HUES48 (cell line): Measurements from ENCODE around the gene CLDN20.
"Not testable (repeated sequence)": the region's sequence is repeated elsewhere in the genome, so short reads cannot be mapped to it uniquely, and the experiment has no call there.

Experiments used
- H3K27ac ChIP-seq: one replicate; pipeline ENCODE4 v1.7.0; 2013; ENCODE audit warnings: low read depth, low read length, inconsistent platforms
- H3K27me3 ChIP-seq: 2 replicates; pipeline ENCODE4 v1.6.1; 2013; ENCODE audit warnings: mild to moderate bottlenecking, low read length; ENCODE audit not compliant: control insufficient read depth, insufficient read depth
- H3K36me3 ChIP-seq: 2 replicates; pipeline ENCODE4 v1.6.1; 2013; ENCODE audit warnings: low read length; ENCODE audit not compliant: control insufficient read depth, insufficient read depth
- H3K4me1 ChIP-seq: 2 replicates; pipeline ENCODE4 v1.6.1; 2013; ENCODE audit warnings: mild to moderate bottlenecking, low read length; ENCODE audit not compliant: control insufficient read depth, insufficient read depth
- H3K4me3 ChIP-seq: 2 replicates; pipeline ENCODE4 v1.5.1; 2013; ENCODE audit warnings: mild to moderate bottlenecking, low read depth, low read length
- H3K9ac ChIP-seq: 2 replicates; pipeline ENCODE4 v1.6.1; 2013; ENCODE audit warnings: mild to moderate bottlenecking, low read depth, low read length, moderate library complexity
- H3K9me3 ChIP-seq: 2 replicates; pipeline ENCODE4 v1.6.1; 2013; ENCODE audit warnings: low read length; ENCODE audit not compliant: control insufficient read depth, insufficient read depth

Gene CLDN20

DNA sequence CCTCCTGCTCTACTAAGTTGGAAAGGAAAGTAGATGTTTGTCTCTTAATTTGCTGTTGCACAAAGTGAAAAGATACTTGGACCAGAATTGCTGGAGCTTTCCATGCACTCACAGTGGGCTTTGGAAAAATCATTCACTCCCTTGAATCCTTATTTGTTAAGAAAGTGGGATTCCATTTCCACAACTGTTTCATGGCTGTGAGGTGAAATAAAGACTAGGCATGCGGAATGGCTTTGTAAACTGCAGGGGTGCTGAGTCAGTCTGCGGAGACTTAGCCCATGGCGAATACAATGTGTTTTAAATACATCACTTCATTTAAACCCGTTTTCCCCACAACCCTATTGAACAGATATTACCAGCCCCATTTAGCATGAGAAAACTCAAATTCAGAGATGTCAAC is 36.8 kb upstream of the CLDN20 start:
- H3K9ac ChIP-seq: no peak overlapping the region
- H3K4me3 ChIP-seq: no peak overlapping the region
- H3K4me1 ChIP-seq: peaks cover 24% of the 10 kb centered on the region
- no peaks in the 10 kb centered on the region for H3K27me3 ChIP-seq
- no peaks in the 10 kb centered on the region for H3K9me3 ChIP-seq
- no peaks in the 10 kb centered on the region for H3K36me3 ChIP-seq
- H3K27ac ChIP-seq: peak overlapping the region; percentile 77

DNA sequence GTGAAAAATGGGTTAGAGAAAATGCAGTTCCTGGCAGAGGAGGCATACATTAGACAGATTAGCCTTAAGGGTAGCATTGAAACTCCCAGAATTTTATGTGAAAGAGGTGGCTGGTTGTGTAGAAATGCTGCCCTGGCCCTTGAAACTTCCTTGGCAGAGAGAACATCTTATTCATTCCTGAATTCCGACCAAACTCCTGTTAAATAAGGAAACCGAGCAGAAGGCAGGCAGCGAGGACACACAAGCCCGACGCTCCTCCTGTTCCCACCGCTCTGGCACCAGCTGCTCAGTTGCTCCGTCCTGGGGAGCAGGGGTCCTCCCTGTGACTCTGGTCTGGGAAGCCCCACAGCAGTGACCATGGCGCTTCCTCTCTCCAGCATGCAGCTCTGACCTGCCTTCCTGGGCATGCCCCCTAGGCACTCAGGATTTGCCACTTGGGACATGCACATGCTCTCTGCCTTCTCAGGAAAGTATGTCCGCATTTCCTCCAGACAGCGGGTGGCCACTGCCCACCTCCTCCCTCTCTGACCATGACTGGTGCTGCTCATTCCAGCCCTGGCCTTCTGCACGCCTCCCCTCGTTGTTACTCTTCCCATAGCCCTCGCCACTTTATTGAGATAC is 35.2 kb upstream of the CLDN20 start:
- Histone ChIP-seq H3K4me1 (peaks cover 20% of the 10 kb centered on the region), H3K9me3 (no peaks in the 10 kb centered on the region), H3K27me3 (no peaks in the 10 kb centered on the region), H3K4me3 (no peak overlapping the region), H3K27ac (no peak overlapping the region), H3K36me3 (no peaks in the 10 kb centered on the region), H3K9ac (no peak overlapping the region)

DNA sequence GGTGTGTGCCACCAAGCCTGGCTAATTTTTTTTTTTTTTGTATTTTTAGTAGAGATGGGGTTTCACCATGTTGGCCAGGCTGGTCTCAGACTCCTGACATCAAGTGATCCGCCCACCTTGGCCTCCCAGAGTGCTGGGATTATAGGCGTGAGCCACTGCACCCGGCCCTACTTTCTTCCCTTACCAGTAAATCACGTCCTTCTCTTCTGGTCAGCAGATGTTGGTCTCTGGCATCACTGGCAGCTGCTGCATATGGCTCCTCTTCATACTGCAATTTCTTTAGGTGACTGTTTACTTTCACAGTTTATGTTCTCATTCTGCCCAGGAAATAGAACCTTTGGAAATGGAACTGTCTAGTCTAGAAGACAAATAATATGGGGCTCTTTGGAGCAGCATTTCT is 32.8 kb upstream of the CLDN20 start:
- not testable (repeated sequence) for H3K27ac ChIP-seq, H3K4me3 ChIP-seq, H3K27me3 ChIP-seq, H3K9ac ChIP-seq, H3K4me1 ChIP-seq, H3K9me3 ChIP-seq, H3K36me3 ChIP-seq

- H3K36me3 ChIP-seq: no peaks in the 10 kb centered on the region
- H3K27ac ChIP-seq: no peak overlapping the region
- H3K27me3 ChIP-seq: no peaks in the 10 kb centered on the region
- H3K4me1 ChIP-seq: no peaks in the 10 kb centered on the region
- peaks cover 7% of the 10 kb centered on the region for H3K9me3 ChIP-seq
- no peak overlapping the region for H3K9ac ChIP-seq
- no peak overlapping the region for H3K4me3 ChIP-seq
Measured at GRCh38 chr6:155232848-155233247, 31.0 kb upstream of the CLDN20 start.

- Histone ChIP-seq H3K4me1 (no peaks in the 10 kb centered on the region), H3K9me3 (peaks cover 14% of the 10 kb centered on the region), H3K27ac (no peak overlapping the region), H3K27me3 (no peaks in the 10 kb centered on the region), H3K36me3 (no peaks in the 10 kb centered on the region), H3K4me3 (no peak overlapping the region), H3K9ac (no peak overlapping the region)
Measured at GRCh38 chr6:155234167-155234566, 29.6 kb upstream of the CLDN20 start.

- no peaks in the 10 kb centered on the region for H3K36me3 ChIP-seq
- H3K27me3 ChIP-seq: no peaks in the 10 kb centered on the region
- peaks cover 15% of the 10 kb centered on the region for H3K9me3 ChIP-seq
Measured at GRCh38 chr6:155234687-155235086, 29.1 kb upstream of the CLDN20 start.

DNA sequence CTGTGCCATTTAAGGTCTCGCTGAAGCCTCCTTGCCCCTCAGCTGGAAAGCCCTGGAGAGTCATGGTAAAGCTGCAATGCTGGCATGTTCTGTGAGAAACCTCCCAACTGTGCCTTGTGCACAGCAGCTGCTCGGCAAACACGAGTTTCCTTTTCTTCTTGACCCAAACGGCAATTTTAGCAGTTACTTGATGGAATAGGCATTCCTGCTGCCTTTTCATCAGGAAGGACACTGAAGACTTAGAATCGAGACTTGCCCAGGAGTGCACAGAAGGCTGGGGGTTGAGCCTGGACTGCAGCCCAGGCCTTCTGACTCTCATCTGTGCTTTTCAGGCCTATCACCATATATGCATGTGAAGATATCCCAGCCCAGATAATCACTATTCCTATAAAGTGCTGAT is 28.7 kb upstream of the CLDN20 start:
- no peak overlapping the region for H3K27ac ChIP-seq
- no peaks in the 10 kb centered on the region for H3K27me3 ChIP-seq
- H3K4me1 ChIP-seq: no peaks in the 10 kb centered on the region
- no peaks in the 10 kb centered on the region for H3K36me3 ChIP-seq
- no peak overlapping the region for H3K4me3 ChIP-seq
- peaks cover 15% of the 10 kb centered on the region for H3K9me3 ChIP-seq
- no peak overlapping the region for H3K9ac ChIP-seq

More at GRCh38 chr6:155234687-155235086, 29.1 kb upstream of the CLDN20 start:
- Histone ChIP-seq H3K27ac (no peak overlapping the region), H3K4me1 (no peaks in the 10 kb centered on the region), H3K9ac (no peak overlapping the region), H3K4me3 (no peak overlapping the region)

DNA sequence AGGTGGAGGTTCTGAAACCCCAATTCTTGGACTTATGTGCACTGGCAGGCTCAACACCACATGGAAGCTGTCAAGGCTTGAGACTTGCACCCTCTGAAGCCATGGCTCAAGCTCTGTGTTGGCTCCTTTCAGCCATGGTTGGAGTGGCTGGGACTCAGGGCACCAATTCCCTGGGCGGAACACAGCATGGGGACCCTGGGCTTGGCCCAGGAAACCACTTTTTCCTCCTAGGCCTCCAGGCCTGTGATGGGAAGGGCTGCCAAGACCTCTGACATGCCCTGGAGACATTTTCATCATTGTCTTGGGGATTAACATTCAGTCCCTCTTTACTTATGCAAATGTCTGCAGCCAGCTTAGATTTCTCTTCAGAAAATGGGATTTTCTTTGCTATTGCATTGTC is 26.2 kb upstream of the CLDN20 start:
- Histone ChIP-seq H3K27ac (no peak overlapping the region), H3K9me3 (peaks cover 15% of the 10 kb centered on the region), H3K4me1 (no peaks in the 10 kb centered on the region), H3K4me3 (no peak overlapping the region), H3K9ac (no peak overlapping the region), H3K27me3 (no peaks in the 10 kb centered on the region), H3K36me3 (peaks cover 9% of the 10 kb centered on the region)

DNA sequence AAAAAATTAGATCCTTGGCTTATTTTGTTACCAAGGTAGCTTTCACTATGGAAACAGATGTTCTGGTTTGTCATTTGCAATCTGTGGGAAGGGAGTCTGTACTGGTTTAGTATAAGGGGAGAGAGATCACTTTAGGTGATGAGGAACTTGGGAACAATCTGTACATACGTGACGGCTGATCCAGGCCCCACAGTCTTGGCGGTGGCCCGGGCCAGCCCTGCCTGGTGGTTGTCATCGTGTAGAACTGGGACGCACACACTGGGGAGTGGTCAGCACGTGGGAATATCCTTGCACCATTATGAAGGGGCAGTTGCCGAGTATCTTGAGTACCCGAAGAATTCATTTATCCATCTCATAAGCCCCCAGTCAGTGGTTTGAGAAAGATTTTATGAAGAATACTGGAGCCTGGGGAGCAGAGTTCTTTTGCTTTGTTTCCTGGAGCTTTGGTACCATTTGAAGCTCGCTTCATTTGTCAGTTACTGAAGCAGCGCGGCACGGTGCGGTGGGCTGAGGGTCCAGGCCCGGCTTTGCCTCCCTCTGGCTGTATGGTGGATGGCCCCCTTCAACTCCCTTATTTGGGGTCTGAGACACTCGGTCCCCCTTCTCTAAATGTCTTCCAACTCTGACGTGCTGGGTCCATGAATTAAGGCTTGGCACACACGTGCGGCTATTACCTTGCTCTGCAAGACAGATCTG is 22.8 kb upstream of the CLDN20 start:
- no peak overlapping the region for H3K27ac ChIP-seq
- H3K4me3 ChIP-seq: no peak overlapping the region
- peaks cover 29% of the 10 kb centered on the region for H3K36me3 ChIP-seq
- H3K27me3 ChIP-seq: no peaks in the 10 kb centered on the region
- no peaks in the 10 kb centered on the region for H3K4me1 ChIP-seq
- no peak overlapping the region for H3K9ac ChIP-seq
- peaks cover 15% of the 10 kb centered on the region; the same call in 1 of the 2 replicates for H3K9me3 ChIP-seq

DNA sequence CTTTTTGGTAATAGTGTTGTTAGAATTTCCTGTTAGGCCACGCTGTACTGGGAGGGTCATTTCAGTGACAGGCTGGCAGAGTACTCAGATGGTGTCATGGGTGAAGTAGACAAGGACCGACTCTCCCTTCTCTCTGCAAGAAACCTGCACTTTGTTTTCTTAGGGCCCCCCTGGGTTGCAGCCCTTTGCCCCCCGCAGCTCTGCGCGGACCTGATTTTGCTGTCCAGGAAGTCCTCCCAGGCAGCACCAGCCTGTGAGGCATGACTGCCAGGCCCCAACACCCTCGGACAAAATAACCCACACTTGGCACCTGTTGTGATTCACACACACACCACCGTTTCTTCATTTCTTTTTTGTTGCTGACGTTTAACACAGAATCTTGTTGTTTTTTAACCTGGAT is 21.8 kb upstream of the CLDN20 start:
- Histone ChIP-seq H3K36me3 (peaks cover 38% of the 10 kb centered on the region), H3K27me3 (no peaks in the 10 kb centered on the region), H3K9ac (no peak overlapping the region), H3K27ac (no peak overlapping the region), H3K4me1 (no peaks in the 10 kb centered on the region), H3K4me3 (no peak overlapping the region), H3K9me3 (peaks cover 15% of the 10 kb centered on the region; the same call in 1 of the 2 replicates)

DNA sequence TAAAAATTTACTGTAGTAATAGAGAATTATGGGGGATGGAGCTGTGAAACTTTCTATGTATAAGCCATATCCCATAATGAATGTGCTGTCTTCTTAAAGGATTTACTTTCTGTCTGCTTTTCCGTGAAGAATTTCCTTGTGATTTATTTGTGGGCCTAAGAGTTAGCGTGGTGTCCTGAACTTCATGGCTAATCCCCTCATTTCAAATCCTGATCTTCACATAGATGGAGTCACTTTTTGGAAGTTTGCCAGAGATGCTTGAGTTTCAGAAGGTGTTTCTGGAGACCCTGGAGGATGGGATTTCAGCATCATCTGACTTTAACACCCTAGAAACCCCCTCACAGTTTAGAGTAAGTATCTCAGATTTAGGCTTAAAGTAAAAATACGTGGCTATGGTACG is 19.4 kb upstream of the CLDN20 start:
- H3K4me3 ChIP-seq: no peak overlapping the region
- H3K36me3 ChIP-seq: peaks cover 46% of the 10 kb centered on the region
- H3K27ac ChIP-seq: no peak overlapping the region
- 0 out of 2 replicates have a peak, but pooled peaks cover 5% of the 10 kb centered on the region for H3K4me1 ChIP-seq
- H3K9ac ChIP-seq: no peak overlapping the region
- no peaks in the 10 kb centered on the region for H3K27me3 ChIP-seq
- no peaks in the 10 kb centered on the region for H3K9me3 ChIP-seq
